WTC11 (cell line): Measurements from ENCODE around the gene CFAP97. TPM values are rescaled to one million over a fixed set of nuclear protein-coding genes. Genes with fewer than 3 reads are reported as not detected.

Source experiments
- ATAC-seq: fragments of 200-7000 bp; cut with Tn5 transposase; 2 replicates; pipeline ENCODE4 v1.10.0; 2021; ENCODE audit warnings: mild to moderate bottlenecking, moderate library complexity
- CTCF ChIA-PET: fragments of 300-600 bp; sonication (Branson Sonifier 250); formaldehyde crosslinking; loops from one replicate; lab custom pipeline; 2021; ENCODE audit warnings: antibody characterized with exemption; lab: Charles Lee
- POLR2A ChIA-PET: fragments of 350-600 bp; sonication (Branson Sonifier 250); formaldehyde crosslinking; loops from one replicate; lab custom pipeline; 2021; ENCODE audit warnings: antibody characterized with exemption; lab: Charles Lee
- DNase-seq: peaks from one replicate; pipeline ENCODE4 v3.0.0; 2021; ENCODE audit warnings: low spot score
- H3K27ac Mint-ChIP-seq: 2 replicates; pipeline ENCODE4 v1.8.0; 2021; ENCODE audit warnings: mixed read lengths
- H3K27me3 Mint-ChIP-seq: 2 replicates; pipeline ENCODE4 v1.8.0; 2021; ENCODE audit warnings: low read depth, mild to moderate bottlenecking, moderate library complexity, mixed read lengths
- H3K36me3 Mint-ChIP-seq: 2 replicates; pipeline ENCODE4 v1.8.0; 2021; ENCODE audit warnings: mixed read lengths
- H3K4me1 Mint-ChIP-seq: 2 replicates; pipeline ENCODE4 v1.8.0; 2022; ENCODE audit warnings: mixed read lengths
- H3K4me3 Mint-ChIP-seq: 2 replicates; pipeline ENCODE4 v1.8.0; 2021; ENCODE audit warnings: mild to moderate bottlenecking, moderate library complexity, mixed read lengths
- H3K9me3 Mint-ChIP-seq: 2 replicates; pipeline ENCODE4 v1.8.0; 2021; ENCODE audit warnings: mixed read lengths
- CREM ChIP-seq: sonication (generic); formaldehyde crosslinking; IDR thresholded peaks from 2 replicates; pipeline ENCODE4 v1.8.1; 2022; ENCODE audit warnings: mild to moderate bottlenecking, missing genetic modification reagents, moderate library complexity
- ESRRA ChIP-seq: sonication (generic); formaldehyde crosslinking; IDR thresholded peaks from 2 replicates; pipeline ENCODE4 v1.8.1; 2022; ENCODE audit warnings: mild to moderate bottlenecking, missing genetic modification reagents, borderline replicate concordance
- NFYB ChIP-seq: sonication (generic); formaldehyde crosslinking; conservative IDR thresholded peaks from 2 replicates; pipeline ENCODE4 v1.8.0; 2022; ENCODE audit warnings: low read depth, missing genetic modification reagents
- NR1H2 ChIP-seq: sonication (generic); formaldehyde crosslinking; IDR thresholded peaks from 2 replicates; pipeline ENCODE4 v1.9.0; 2021; ENCODE audit warnings: mild to moderate bottlenecking, moderate library complexity, missing genetic modification reagents
- NR3C1 ChIP-seq: sonication (generic); formaldehyde crosslinking; conservative IDR thresholded peaks from 2 replicates; pipeline ENCODE4 v1.8.1; 2023; ENCODE audit warnings: low read depth, mild to moderate bottlenecking, missing genetic modification reagents
- PRRX2 ChIP-seq: fragments of 250-450 bp; sonication (Bioruptor Pico); IDR thresholded peaks from 2 replicates; pipeline ENCODE4 v1.8.0; 2021; ENCODE audit warnings: mild to moderate bottlenecking
- TCF7 ChIP-seq: sonication (generic); formaldehyde crosslinking; IDR thresholded peaks from 2 replicates; pipeline ENCODE4 v1.8.0; 2022; ENCODE audit warnings: mild to moderate bottlenecking, low read depth, missing genetic modification reagents, moderate library complexity
- TEAD4 ChIP-seq: sonication (generic); formaldehyde crosslinking; IDR thresholded peaks from 2 replicates; pipeline ENCODE4 v1.8.0; 2022; ENCODE audit warnings: mild to moderate bottlenecking, missing genetic modification reagents
- ZNF121 ChIP-seq: sonication (generic); formaldehyde crosslinking; IDR thresholded peaks from 2 replicates; pipeline ENCODE4 v1.8.0; 2023; ENCODE audit warnings: missing genetic modification reagents
- ZNF423 ChIP-seq: fragments of 250-450 bp; sonication (Bioruptor Pico); IDR thresholded peaks from 2 replicates; pipeline ENCODE4 v2.1.2; 2022; ENCODE audit warnings: mild to moderate bottlenecking, moderate library complexity
- total RNA-seq: library from RNA; stranded (reverse); gene quantifications from 3 replicates; pipeline ENCODE4 v1.2.3, GENCODE V29; 2021
- TF ChIP-seq, protein P1 (sequence below): fragments of 200-600 bp; IDR thresholded peaks from 2 replicates; pipeline ENCODE4 v1.8.0; 2022; ENCODE audit warnings: antibody characterized with exemption
- TF ChIP-seq, protein P2 (sequence below): sonication (generic); formaldehyde crosslinking; IDR thresholded peaks from 2 replicates; pipeline ENCODE4 v1.8.0; 2023; ENCODE audit warnings: missing genetic modification reagents, mild to moderate bottlenecking, borderline replicate concordance
- TF ChIP-seq, protein P3 (sequence below): sonication (generic); formaldehyde crosslinking; IDR thresholded peaks from 2 replicates; pipeline ENCODE4 v1.8.0; 2023; ENCODE audit warnings: mild to moderate bottlenecking, missing genetic modification reagents
- TF ChIP-seq, protein P4 (sequence below): fragments of 250-450 bp; sonication (Bioruptor Pico); IDR thresholded peaks from 2 replicates; pipeline ENCODE4 v2.1.2; 2022; ENCODE audit warnings: mild to moderate bottlenecking, moderate library complexity
- TF ChIP-seq, protein P5 (sequence below): sonication (generic); formaldehyde crosslinking; conservative IDR thresholded peaks from 2 replicates; pipeline ENCODE4 v1.8.1; 2022; ENCODE audit warnings: mild to moderate bottlenecking, missing genetic modification reagents

Gene CFAP97
- total RNA-seq, 1 experiment from 2014 or later, result 40.3 TPM

- ChIA-PET CTCF (interaction anchor here (0.6 to 1.7 kb wide), 2 partner anchors 12 to 21 kb away, joined by 4 to 11 read pairs; no protein-coding TSS in a partner anchor), POLR2A (no interaction called here)
- Mint-ChIP-seq H3K27ac (peak overlapping the region; percentile 23), H3K9me3 (peaks cover 6% of the 10 kb centered on the region), H3K27me3 (no peaks in the 10 kb centered on the region), H3K4me3 (no peak overlapping the region)
- TF ChIP-seq, protein P1, sequence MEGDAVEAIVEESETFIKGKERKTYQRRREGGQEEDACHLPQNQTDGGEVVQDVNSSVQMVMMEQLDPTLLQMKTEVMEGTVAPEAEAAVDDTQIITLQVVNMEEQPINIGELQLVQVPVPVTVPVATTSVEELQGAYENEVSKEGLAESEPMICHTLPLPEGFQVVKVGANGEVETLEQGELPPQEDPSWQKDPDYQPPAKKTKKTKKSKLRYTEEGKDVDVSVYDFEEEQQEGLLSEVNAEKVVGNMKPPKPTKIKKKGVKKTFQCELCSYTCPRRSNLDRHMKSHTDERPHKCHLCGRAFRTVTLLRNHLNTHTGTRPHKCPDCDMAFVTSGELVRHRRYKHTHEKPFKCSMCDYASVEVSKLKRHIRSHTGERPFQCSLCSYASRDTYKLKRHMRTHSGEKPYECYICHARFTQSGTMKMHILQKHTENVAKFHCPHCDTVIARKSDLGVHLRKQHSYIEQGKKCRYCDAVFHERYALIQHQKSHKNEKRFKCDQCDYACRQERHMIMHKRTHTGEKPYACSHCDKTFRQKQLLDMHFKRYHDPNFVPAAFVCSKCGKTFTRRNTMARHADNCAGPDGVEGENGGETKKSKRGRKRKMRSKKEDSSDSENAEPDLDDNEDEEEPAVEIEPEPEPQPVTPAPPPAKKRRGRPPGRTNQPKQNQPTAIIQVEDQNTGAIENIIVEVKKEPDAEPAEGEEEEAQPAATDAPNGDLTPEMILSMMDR, result no peak
- TF ChIP-seq, protein P2, sequence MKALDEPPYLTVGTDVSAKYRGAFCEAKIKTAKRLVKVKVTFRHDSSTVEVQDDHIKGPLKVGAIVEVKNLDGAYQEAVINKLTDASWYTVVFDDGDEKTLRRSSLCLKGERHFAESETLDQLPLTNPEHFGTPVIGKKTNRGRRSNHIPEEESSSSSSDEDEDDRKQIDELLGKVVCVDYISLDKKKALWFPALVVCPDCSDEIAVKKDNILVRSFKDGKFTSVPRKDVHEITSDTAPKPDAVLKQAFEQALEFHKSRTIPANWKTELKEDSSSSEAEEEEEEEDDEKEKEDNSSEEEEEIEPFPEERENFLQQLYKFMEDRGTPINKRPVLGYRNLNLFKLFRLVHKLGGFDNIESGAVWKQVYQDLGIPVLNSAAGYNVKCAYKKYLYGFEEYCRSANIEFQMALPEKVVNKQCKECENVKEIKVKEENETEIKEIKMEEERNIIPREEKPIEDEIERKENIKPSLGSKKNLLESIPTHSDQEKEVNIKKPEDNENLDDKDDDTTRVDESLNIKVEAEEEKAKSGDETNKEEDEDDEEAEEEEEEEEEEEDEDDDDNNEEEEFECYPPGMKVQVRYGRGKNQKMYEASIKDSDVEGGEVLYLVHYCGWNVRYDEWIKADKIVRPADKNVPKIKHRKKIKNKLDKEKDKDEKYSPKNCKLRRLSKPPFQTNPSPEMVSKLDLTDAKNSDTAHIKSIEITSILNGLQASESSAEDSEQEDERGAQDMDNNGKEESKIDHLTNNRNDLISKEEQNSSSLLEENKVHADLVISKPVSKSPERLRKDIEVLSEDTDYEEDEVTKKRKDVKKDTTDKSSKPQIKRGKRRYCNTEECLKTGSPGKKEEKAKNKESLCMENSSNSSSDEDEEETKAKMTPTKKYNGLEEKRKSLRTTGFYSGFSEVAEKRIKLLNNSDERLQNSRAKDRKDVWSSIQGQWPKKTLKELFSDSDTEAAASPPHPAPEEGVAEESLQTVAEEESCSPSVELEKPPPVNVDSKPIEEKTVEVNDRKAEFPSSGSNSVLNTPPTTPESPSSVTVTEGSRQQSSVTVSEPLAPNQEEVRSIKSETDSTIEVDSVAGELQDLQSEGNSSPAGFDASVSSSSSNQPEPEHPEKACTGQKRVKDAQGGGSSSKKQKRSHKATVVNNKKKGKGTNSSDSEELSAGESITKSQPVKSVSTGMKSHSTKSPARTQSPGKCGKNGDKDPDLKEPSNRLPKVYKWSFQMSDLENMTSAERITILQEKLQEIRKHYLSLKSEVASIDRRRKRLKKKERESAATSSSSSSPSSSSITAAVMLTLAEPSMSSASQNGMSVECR (CRISPR knock-in tag), result no peak
- TF ChIP-seq, protein P3, sequence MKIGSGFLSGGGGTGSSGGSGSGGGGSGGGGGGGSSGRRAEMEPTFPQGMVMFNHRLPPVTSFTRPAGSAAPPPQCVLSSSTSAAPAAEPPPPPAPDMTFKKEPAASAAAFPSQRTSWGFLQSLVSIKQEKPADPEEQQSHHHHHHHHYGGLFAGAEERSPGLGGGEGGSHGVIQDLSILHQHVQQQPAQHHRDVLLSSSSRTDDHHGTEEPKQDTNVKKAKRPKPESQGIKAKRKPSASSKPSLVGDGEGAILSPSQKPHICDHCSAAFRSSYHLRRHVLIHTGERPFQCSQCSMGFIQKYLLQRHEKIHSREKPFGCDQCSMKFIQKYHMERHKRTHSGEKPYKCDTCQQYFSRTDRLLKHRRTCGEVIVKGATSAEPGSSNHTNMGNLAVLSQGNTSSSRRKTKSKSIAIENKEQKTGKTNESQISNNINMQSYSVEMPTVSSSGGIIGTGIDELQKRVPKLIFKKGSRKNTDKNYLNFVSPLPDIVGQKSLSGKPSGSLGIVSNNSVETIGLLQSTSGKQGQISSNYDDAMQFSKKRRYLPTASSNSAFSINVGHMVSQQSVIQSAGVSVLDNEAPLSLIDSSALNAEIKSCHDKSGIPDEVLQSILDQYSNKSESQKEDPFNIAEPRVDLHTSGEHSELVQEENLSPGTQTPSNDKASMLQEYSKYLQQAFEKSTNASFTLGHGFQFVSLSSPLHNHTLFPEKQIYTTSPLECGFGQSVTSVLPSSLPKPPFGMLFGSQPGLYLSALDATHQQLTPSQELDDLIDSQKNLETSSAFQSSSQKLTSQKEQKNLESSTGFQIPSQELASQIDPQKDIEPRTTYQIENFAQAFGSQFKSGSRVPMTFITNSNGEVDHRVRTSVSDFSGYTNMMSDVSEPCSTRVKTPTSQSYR, result no peak
- TF ChIP-seq CREM (CRISPR knock-in tag) (no peak), PRRX2 (CRISPR knock-in tag) (no peak), ZNF423 (no peak), NFYB (CRISPR knock-in tag) (no peak), NR3C1 (CRISPR knock-in tag) (no peak), NR1H2 (CRISPR knock-in tag) (no peak), ZNF121 (no peak), TEAD4 (no peak), ESRRA (CRISPR knock-in tag) (no peak), TCF7 (CRISPR knock-in tag) (no peak)
- TF ChIP-seq, protein P4, sequence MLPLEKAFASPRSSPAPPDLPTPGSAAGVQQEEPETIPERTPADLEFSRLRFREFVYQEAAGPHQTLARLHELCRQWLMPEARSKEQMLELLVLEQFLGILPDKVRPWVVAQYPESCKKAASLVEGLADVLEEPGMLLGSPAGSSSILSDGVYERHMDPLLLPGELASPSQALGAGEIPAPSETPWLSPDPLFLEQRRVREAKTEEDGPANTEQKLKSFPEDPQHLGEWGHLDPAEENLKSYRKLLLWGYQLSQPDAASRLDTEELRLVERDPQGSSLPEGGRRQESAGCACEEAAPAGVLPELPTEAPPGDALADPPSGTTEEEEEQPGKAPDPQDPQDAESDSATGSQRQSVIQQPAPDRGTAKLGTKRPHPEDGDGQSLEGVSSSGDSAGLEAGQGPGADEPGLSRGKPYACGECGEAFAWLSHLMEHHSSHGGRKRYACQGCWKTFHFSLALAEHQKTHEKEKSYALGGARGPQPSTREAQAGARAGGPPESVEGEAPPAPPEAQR (CRISPR knock-in tag), result no peak
- TF ChIP-seq, protein P5, sequence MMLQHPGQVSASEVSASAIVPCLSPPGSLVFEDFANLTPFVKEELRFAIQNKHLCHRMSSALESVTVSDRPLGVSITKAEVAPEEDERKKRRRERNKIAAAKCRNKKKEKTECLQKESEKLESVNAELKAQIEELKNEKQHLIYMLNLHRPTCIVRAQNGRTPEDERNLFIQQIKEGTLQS (CRISPR knock-in tag), result no peak
- TF ChIP-seq, all 79 proteins: peak for 0
- DNase-seq, result no peak
- H3K4me1 Mint-ChIP-seq, result peaks cover 14% of the 10 kb centered on the region
- ATAC-seq, result no peak
- H3K36me3 Mint-ChIP-seq, result peaks cover 25% of the 10 kb centered on the region
Measured at GRCh38 chr4:185171373-185172071, 32.3 kb downstream of the CFAP97 start.
